H7 (cell line): ENCODE measurements around the gene P2RX3. TPM values are rescaled to one million over a fixed set of nuclear protein-coding genes. Genes with fewer than 3 reads are reported as not detected.
"Not testable (repeated sequence)": the region's sequence is repeated elsewhere in the genome, so short reads cannot be mapped to it uniquely, and the experiment has no call there.

ENCODE experiments used
- DNase-seq: peaks from one replicate; pipeline ENCODE4 v3.0.0; 2012
- H3K27me3 ChIP-seq: 2 replicates; pipeline ENCODE4 v1.6.0; 2011; ENCODE audit warnings: mild to moderate bottlenecking, low read length; ENCODE audit not compliant: control insufficient read depth, insufficient read depth
- H3K36me3 ChIP-seq: replicated peaks from 2 replicates; pipeline ENCODE4 v1.5.1; 2011; ENCODE audit warnings: low read length; ENCODE audit not compliant: control insufficient read depth, insufficient read depth
- H3K4me3 ChIP-seq: 2 replicates; pipeline ENCODE4 v1.5.1; 2011; ENCODE audit warnings: low read depth, mild to moderate bottlenecking, control low read depth, low read length, moderate library complexity; ENCODE audit not compliant: insufficient read depth
- total RNA-seq: library from RNA; depleted of rRNA; stranded (reverse); fragments of >200 nt; shearing (Covaris generic); gene quantifications from 2 replicates; pipeline ENCODE4 v1.2.3, GENCODE V29; 2014

P2RX3 gene
- total RNA-seq, 1 experiment from 2014 or later, result not detected

DNA sequence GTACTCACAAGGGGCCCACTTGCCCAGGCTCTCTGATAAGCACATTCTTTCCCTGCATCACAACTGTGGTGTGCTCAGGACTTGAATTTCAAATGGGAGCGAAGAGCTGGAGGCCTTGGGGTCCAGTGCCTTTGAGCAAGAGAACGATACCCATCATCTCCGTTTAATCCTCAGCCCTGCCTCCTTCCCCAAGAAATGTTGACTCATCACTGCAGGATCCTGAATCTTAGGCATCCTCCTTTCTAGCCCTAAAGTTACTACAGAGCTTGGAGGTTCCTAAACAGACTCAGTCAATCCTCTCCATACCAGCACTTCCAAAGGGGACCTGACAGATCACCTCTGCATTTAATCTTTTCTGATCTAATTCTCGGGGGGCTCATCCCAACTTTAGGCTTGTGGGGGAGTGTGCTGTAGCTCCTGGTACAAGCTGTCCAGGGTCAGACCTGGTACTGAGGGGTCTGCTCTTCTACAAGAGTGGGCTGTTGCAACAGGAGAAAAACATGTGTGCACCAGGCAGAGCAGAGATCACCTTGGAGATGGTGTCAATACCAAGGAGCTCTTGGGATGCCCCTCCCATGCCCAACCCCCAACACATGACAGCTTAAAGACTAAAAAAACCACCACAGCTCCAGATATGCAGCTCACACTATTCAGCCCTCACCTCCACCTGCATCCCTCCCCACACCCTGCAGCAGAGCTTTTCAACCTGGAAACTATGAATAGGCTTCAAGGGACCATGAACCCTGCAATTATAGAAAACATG is 56.2 kb downstream of the P2RX3 start:
- Histone ChIP-seq H3K36me3 (no peaks in the 10 kb centered on the region), H3K4me3 (no peak overlapping the region), H3K27me3 (no peaks in the 10 kb centered on the region; the same call in 1 of the 2 replicates)
- no peak for DNase-seq

DNA sequence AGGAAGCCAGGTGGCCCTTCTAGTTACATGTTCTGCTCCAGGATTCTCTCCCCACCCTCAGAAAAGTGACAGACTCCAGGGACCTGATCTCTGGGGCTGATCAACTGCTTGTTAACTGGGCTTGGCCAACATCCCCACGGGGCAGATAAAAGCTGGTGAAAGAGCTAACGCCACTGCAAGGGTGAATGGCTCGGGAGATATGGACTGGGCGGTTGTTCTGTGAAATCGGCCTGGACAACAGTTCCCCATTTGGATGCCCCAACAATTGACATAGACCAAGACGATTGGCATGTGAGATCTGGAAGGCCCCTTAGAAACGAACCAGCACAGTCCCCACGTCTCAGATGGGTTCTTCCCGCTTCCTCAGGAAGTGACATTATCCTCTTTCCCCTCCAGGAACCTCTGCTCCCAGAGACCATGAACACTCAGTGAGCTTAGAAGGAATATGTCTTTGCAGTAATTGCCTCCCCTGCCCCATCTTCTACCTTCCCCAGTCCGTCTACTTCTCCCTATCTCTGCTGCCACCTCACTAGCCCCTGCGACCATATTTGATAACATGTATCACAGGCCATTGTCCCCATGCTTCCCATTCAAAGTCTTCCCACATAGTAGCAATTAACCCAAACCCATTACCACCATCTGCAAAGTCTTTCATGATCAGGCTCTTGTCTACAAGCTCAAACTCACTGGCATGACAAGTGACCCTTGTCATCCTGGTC is 57.9 kb downstream of the P2RX3 start:
- no peak overlapping the region for H3K4me3 ChIP-seq
- no peaks in the 10 kb centered on the region for H3K36me3 ChIP-seq
- no peaks in the 10 kb centered on the region; the same call in 1 of the 2 replicates for H3K27me3 ChIP-seq
- DNase-seq, result no peak

DNA sequence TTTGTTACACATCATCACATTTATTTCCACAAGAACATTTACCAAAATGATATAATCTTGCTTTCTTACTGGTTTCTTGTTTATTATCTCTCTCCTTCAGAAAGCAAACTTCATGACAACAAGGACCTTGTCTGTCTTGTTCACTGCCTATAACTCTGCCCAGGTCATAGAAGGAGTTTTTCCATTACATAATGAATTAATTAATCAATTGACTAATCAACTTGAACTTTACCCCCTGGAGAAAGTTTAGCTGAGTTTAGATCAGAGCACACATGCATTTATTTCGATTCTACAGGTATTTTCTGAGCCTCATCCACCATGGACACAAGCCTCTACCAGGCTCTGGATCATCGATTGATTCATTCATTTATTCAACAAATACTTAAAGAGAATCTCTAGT is 58.6 kb downstream of the P2RX3 start:
- no peaks in the 10 kb centered on the region for H3K36me3 ChIP-seq
- no peak overlapping the region for H3K4me3 ChIP-seq
- no peaks in the 10 kb centered on the region; the same call in 1 of the 2 replicates for H3K27me3 ChIP-seq
- DNase-seq, result no peak

DNA sequence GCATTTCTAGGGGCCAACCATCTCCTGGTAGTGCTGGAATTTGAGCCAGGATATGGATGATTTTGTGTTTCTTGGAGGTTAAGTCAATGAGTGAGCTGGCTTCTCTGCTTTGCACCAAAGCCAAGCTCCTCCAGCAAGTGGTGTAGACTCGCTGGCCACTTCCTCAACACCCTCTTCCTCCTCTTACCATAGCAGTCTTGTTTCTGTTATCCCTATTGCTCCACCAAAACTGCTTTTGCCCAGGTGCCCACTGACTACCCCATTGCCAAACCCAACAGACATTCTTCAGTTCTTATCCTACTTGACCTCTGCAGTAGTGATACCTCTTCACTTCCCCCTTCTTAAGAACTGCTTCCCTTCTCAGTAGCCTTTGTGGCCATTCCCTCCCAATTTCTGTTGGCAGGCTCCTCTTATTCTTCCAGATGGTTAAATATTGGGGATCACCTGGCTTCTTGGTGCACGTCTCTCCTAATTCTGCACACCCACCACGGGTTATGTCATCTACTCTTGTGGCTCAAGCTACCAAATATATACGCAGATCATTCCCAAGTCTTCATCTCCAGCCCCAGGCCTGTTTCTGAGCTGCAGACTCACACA is 59.3 kb downstream of the P2RX3 start:
- no peak for DNase-seq

DNA sequence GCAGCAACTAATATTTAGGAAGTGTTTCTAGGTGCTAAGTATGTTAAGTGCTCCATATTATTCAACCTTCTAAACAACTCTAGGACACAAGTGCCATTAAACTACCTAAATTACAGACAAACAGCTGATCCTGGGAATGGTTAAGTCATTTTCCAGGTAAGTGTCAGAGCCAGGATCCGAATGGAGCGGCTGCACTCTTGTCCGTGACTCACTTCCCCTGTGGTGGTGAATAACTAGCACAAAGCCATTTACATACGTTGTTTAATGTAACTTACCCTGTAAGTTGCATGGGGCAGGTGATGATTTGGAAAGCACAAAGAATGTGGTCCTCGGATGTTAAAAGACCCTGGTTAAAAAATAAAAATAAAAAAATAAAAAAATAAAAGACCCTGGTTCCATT is 61.1 kb downstream of the P2RX3 start:
- Histone ChIP-seq H3K36me3 (no peaks in the 10 kb centered on the region), H3K27me3 (no peaks in the 10 kb centered on the region), H3K4me3 (no peak overlapping the region)
- DNase-seq, result no peak

More for the DNA sequence above, 59.3 kb downstream of the P2RX3 start:
- Histone ChIP-seq H3K4me3 (no peak overlapping the region), H3K27me3 (no peaks in the 10 kb centered on the region; the same call in 1 of the 2 replicates), H3K36me3 (no peaks in the 10 kb centered on the region)

DNA sequence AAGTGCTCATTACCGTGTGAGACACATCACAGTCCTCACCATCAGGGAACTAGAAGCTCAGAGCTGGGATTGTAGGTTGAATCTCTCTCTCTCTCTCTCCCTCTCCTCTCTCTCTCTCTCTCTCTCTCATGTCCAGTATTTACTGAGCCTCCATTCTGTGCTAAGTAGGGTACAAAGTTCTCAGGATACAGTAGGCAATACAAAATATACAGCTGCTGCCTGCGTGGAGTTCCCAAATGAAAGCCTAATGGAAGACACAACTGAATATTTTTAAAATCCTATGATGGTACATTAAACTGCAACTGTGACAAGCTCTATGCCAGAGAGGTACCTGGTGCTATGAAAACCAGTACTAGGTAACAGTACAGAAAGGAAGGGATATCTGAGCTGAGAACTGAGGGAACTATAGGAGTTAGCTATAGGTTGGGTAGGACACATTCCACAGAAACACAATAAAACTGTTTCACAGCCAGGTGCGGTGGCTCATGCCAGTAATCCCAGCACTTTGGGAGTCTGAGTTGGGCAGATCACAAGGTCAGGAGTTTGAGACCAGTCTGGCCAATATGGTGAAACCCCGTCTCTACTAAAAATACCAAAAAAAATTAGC is 61.9 kb downstream of the P2RX3 start:
- Histone ChIP-seq H3K36me3 (no peaks in the 10 kb centered on the region), H3K4me3 (no peak overlapping the region), H3K27me3 (no peaks in the 10 kb centered on the region)
- no peak for DNase-seq

DNA sequence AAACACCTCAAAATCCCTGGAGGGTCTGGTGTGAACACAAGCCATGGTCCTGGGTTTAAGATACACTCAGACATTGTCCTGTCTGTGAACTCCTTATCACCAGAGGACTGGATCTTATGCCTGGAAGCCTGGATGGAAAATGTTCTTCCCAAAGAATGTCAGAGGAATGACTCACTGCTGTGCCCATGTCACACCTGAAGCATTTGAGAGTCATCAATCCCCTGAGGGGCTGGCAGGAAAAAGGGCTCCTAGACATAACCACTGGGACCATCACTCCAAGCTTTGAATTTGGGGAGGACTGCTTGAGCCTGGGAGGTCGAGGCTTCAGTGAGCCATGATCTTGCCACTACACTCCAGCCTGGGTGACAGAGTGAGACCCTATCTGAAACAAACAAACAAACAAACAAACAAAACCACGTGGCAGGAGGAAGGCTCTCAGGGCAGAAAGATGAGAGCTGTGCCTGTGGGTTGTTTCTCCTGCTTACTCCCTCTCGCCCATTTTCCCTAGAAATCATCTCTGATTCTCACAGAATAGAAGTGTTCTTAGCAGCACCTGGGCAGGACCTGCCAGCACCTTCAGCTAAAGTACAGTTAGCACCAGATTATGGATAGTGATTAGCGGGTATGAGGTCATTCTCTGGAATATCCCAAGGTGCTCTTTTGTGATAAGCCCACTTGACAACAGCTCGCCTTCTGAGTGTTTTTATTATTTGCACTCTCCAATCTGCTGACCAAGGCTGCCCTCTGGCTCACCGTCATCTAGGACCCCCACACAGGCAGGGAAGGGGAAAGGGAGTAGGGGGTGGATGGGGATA is 64.2 kb downstream of the P2RX3 start:
- Histone ChIP-seq H3K4me3 (no peak overlapping the region), H3K36me3 (no peaks in the 10 kb centered on the region; the same call in 1 of the 2 replicates), H3K27me3 (no peaks in the 10 kb centered on the region)
- DNase-seq, result no peak

DNA sequence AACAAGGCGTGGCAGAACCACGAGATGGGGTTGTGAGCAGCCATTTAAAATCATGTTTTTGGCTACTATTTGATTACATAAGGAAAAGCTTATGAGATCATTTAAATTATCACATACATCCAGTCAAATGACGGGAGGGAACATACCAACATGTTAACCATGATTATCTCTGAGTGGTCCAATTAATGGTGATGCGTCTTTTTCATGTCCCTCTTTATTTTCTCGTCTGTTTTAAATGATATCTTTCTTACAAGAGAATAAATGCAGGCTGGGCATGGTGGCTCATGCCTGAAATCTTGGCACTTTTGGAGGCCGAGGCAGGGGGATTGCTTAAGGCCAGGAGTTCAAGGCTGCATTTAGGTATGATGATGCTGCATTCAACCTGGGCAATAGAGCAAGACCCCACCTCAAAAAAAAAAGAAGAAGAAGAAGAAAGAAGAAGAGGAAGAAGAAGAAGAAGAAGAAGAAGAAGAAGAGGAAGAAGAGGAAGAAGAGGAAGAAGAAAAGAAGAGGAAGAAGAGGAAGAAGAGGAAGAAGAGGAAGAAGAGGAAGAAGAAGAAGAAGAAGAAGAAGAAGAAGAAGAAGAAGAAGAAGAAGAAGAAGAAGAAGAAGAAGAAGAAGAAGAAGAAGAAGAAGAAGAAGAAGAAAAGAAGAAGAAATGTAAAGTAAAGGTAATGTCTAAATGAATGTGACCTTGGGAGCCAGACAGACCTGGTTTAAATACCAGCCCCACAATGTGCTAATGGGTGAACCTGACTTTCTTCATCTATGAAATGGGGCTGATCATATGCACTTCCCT is 65.0 kb downstream of the P2RX3 start:
- not testable (repeated sequence) for DNase-seq, H3K36me3 ChIP-seq, H3K4me3 ChIP-seq, H3K27me3 ChIP-seq

DNA sequence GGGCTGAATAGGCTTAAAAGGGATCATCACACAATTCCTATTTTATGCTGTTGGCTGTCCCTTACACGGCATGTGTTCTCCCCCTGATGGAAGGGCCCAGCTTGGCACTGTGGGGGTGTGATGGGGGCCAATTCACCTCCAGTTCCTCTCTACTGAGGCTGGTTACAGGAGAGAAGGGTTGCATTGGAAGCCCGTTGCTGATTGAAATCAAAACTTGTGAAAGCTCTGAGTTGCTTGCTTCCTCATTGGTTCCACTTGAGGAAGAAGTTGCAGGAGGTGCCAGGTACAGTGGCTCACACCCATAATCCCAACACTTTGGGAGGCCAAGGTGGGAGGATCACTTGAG is 65.6 kb downstream of the P2RX3 start:
- Histone ChIP-seq H3K4me3 (no peak overlapping the region), H3K36me3 (no peaks in the 10 kb centered on the region; the same call in 1 of the 2 replicates), H3K27me3 (no peaks in the 10 kb centered on the region)
- DNase-seq, result no peak

DNA sequence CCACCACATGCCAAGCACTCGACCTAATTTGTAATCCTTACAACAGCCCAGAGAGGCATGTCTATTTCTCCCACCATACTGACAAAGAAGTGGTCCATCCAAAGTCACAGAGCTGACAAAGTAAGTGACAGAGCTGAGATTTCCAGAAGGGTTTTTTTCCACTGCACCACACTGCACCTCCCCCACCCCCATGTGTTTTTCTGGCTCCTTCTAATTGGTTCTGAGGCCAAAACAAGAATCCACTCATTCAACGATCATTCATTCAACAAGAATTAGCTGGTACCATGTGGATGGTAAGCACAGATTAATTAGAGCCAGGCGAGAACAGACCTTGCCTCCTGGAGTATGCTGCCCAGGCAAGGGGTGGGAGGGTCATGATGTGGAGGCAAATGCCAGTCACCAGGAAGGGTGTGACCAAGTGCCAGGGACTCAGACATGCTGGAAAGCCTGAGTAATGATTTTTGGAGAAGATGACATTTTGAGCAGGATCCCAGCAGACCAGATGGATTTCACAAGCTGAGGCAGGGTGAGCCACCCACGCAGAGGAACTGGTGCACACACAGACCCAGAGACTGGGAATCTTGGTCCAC is 67.2 kb downstream of the P2RX3 start:
- DNase-seq, result no peak
- H3K27me3 ChIP-seq, result no peaks in the 10 kb centered on the region
- no peaks in the 10 kb centered on the region; the same call in 1 of the 2 replicates for H3K36me3 ChIP-seq
- H3K4me3 ChIP-seq, result no peak overlapping the region

DNA sequence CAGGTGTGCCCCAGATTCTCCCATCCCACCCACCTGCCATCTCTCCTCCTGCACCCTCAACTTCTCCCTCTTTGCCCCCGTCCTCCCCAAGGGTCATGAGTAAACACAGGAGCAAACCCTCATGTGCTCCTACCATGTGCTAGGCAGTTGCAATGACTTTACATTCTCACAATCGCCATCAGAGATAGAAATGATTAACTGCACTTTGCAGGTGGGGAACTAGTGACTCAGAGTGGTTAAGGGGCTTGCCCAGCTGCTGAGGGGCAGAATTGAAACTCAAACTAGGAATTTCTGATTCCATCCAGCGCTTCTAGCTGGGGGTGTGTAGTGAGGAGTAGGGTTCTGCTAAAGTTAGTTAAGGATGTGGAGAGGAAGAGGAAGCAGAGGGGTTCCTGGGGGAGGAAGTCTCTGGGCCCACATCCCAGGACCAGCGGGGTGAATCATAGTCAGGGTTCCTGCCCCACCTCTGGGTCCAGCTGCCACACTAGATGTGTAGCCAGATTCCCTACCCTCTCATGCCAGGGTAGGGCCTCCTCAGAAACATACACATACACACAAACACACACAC is 68.3 kb downstream of the P2RX3 start:
- H3K27me3 ChIP-seq, result no peaks in the 10 kb centered on the region
- H3K36me3 ChIP-seq, result no peaks in the 10 kb centered on the region; the same call in 1 of the 2 replicates
- no peak for DNase-seq
- H3K4me3 ChIP-seq, result no peak overlapping the region

DNA sequence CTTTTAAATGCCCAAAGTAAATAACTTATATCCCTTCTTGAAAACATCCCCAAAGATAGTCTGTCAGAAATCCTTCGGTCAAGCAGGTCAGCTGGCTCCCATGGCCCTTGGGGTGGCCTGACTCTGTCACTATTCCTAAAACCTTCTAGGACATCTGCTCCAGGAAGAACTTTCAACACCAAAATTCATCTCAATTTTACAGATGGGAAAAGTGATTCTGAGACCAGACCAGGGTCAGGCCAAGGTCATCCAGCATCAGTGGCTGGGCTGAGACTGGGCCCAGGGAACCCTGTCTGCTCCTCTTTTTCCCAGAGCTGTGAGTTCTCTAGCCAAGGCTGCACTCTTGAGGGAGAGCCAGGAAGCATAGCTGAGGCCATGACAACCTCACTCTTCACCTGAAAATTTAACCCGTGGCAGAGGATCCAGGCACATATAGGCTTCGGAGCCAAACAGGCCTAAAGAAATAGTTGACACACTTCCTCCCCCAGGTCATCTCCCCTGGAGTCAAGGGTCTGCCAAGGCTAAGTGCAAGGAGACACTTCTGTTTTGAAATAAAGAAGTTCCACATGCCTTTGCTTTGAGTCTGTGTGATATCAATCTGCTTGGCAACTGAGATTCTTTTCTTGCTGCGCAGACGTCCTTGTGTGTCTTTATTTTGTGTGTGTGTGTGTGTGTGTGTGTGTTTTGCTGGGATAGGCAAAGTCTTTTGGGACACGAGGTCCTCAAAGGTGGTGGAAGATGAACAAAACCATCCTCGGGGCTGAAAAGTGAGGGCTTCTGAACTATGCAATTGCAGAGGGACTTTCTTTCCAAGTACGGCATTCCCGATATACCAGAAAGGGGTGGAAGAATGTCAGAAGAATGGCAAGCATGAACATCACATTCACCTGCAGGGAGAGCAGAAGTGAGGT is 69.1 kb downstream of the P2RX3 start:
- H3K4me3 ChIP-seq, result no peak overlapping the region
- H3K27me3 ChIP-seq, result no peaks in the 10 kb centered on the region
- DNase-seq, result no peak
- H3K36me3 ChIP-seq, result no peaks in the 10 kb centered on the region; the same call in 1 of the 2 replicates
